Measurements from ENCODE around the gene RAI14.

The RAI14 gene

GRCh38 chr5:34859253-34859652 is 203.1 kb downstream of the RAI14 start:
- intact Hi-C loops (cut with DNase I) = no loop called here
- no peak for DNase-seq

- DNase-seq = no peak
- intact Hi-C loops (cut with DNase I) = no loop called here
Measured at GRCh38 chr5:34863946-34864345, 207.8 kb downstream of the RAI14 start.

GRCh38 chr5:34865091-34865490 is 209.0 kb downstream of the RAI14 start:
- intact Hi-C loops (cut with DNase I) = no loop called here
- DNase-seq = no peak

DNA sequence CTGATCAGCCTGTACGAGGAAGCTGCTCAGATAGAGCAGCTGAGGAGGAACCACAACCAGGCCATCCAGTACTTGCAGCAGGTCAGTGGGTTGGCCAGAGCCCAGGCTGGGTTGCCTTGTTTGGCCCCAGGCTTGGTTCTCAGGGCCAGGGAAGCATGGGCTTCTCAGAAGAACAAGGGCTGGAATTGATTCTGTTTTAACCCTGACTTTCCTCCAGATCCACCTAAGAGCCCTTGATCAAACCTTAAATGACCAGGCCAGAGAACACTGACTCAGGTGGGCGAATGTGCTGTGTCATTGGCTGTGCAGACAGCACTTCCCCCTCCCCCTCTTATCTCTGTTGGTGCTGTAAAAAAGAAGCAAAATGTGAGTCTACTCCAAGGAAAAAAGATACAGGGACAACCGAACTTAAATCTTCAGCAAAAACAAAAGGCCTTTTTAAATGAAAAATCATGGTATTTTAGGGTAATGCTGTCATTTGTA is 210.9 kb downstream of the RAI14 start:
- peak in 31 of 42 donors; percentile 2 to 65 (median 29) for DNase-seq
- intact Hi-C loops (cut with DNase I) = no loop called here

GRCh38 chr5:34867660-34868059 is 211.5 kb downstream of the RAI14 start:
- DNase-seq = no peak
- intact Hi-C loops (cut with DNase I) = no loop called here

GRCh38 chr5:34868791-34869190 is 212.7 kb downstream of the RAI14 start:
- DNase-seq = peak in 2 of 42 donors; percentile 13 to 23
- intact Hi-C loops (cut with DNase I) = no loop called here

DNA sequence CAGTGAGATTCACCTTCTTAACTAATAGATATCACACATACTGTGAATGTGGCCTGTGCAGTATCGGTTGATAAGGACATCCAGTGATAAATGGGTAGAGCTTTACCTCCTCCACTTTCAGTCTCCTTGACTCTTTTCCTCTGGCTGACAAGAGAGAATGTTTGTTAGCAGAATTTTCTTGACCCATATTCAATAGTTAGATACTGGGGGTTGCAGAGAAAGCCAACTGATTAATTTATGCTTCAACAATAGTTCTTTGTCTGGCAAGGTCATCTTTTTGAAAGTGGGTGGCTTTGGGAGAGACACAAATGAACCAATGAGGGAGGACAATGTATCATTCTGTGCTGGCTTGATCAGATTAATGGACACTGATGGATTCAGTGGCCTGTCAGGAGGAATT is 213.1 kb downstream of the RAI14 start:
- intact Hi-C loops (cut with DNase I) = no loop called here
- peak in 9 of 42 donors; percentile 8 to 65 (median 21) for DNase-seq

DNA sequence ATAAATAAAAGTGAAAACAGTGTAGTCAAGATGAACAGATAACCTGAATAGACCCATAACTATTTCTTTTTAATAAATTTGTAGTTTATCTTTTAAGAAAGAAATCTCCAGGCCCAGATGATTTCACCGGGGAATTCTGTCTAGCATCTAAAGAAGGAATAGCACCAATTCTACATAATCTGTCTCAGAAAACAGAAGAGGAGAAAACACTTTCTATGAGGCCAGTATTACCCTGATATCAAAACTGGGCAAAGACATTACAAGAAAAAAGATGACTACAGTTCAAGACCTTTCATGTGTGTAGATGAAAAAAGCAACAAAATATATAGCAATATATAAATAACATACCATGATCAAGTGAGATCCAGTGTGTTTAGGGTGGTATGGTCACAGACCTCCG is 214.3 kb downstream of the RAI14 start:
- DNase-seq = no peak
- intact Hi-C loops (cut with DNase I) = no loop called here

DNA sequence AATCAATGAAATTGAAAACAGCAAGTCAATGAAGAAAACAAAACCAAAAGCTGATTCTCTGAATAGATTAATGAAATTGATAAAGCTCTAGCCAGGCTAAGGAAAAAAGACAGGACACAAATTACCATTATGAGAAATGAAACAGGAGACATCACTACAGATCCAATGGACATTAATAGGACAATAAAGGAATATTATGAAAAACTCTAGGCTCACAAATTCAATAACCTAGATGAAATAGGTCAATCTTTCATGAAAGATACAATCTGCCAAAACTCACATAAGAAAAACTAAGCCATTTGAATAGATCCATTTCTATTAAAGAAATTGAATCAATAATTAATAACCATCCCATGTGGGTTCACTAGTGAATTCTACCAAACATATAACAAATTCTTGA is 220.1 kb downstream of the RAI14 start:
- intact Hi-C loops (cut with DNase I) = no loop called here
- no peak for DNase-seq

DNA sequence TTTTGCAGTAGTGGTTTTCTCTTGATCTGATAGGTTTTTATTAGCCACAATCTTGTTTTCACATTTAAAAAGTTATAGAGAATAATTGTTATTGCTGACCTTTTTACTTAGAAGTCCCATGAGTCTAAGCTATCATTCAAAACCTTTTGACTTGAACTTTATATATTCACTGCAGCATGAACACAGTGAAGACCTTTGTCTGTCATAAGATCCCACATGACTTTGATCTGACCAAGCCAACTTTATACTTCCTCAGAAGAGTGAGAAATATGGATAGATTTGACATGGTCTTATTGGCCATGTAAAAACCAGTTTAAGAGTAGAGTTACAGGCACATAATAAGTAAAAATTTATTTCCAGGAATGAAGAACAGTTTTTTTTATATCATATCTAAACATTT is 225.1 kb downstream of the RAI14 start:
- no peak for DNase-seq
- intact Hi-C loops (cut with DNase I) = no loop called here
